Karpas-422 (cell line): ENCODE data around the gene EXPH5. TPM values are rescaled to one million over a fixed set of nuclear protein-coding genes. Genes with fewer than 3 reads are reported as not detected.
"Not testable (repeated sequence)": the region's sequence is repeated elsewhere in the genome, so short reads cannot be mapped to it uniquely, and the experiment has no call there.

ENCODE experiments used
- DNase-seq: peaks from one replicate; pipeline ENCODE4 v3.0.0-alpha.2; 2015
- H2AFZ ChIP-seq: fragments of 200-600 bp; sonication (generic); 2 replicates; pipeline ENCODE4 v1.6.1; 2014; ENCODE audit warnings: antibody characterized with exemption, low read length, mixed read lengths
- H3K27ac ChIP-seq: fragments of 200-600 bp; sonication (generic); 2 replicates; pipeline ENCODE4 v1.5.1; 2014; ENCODE audit warnings: mild to moderate bottlenecking, low read length, moderate library complexity
- H3K27me3 ChIP-seq: fragments of 200-600 bp; sonication (generic); 2 replicates; pipeline ENCODE4 v1.6.1; 2014; ENCODE audit warnings: low read length, mixed read lengths
- H3K36me3 ChIP-seq: fragments of 200-600 bp; sonication (generic); 2 replicates; pipeline ENCODE4 v1.6.1; 2014; ENCODE audit warnings: low read length, mixed read lengths; ENCODE audit not compliant: insufficient read depth
- H3K4me1 ChIP-seq: fragments of 200-600 bp; sonication (generic); 2 replicates; pipeline ENCODE4 v1.6.1; 2014; ENCODE audit warnings: mild to moderate bottlenecking, low read length, mixed read lengths
- H3K4me2 ChIP-seq: fragments of 200-600 bp; sonication (generic); 2 replicates; pipeline ENCODE4 v1.6.1; 2014; ENCODE audit warnings: low read length, low read depth, mild to moderate bottlenecking; ENCODE audit not compliant: poor library complexity, severe bottlenecking
- H3K4me3 ChIP-seq: fragments of 200-600 bp; sonication (generic); 2 replicates; pipeline ENCODE4 v1.5.1; 2014; ENCODE audit warnings: mild to moderate bottlenecking, antibody characterized with exemption, low read length, mixed read lengths
- H3K79me2 ChIP-seq: fragments of 200-600 bp; sonication (generic); 2 replicates; pipeline ENCODE4 v1.6.1; 2014; ENCODE audit warnings: mild to moderate bottlenecking, low read length, mixed read lengths
- H3K9ac ChIP-seq: fragments of 200-600 bp; sonication (generic); 2 replicates; pipeline ENCODE4 v1.6.0; 2014; ENCODE audit warnings: low read length
- H3K9me2 ChIP-seq: fragments of 200-600 bp; sonication (generic), shearing (Covaris generic); replicated peaks from 2 replicates; pipeline ENCODE4 v1.6.0; 2014; ENCODE audit warnings: mild to moderate bottlenecking, low read length, moderate library complexity; ENCODE audit not compliant: insufficient read depth
- H3K9me3 ChIP-seq: fragments of 300-700, 200-600 bp; sonication (generic); 2 replicates; pipeline ENCODE4 v1.6.1; 2014; ENCODE audit warnings: low read length, mixed read lengths
- H4K20me1 ChIP-seq: fragments of 200-600 bp; sonication (generic); 2 replicates; pipeline ENCODE4 v1.6.1; 2014; ENCODE audit warnings: mild to moderate bottlenecking, antibody characterized with exemption, low read length, low read depth; ENCODE audit not compliant: insufficient read depth
- total RNA-seq: library from RNA; depleted of rRNA; stranded (reverse); fragments of >200 nt; shearing (Covaris generic); gene quantifications from 2 replicates; pipeline ENCODE4 v1.2.3, GENCODE V29; 2014; ENCODE audit warnings: low replicate concordance; rRNA removed

EXPH5 gene, protein sequence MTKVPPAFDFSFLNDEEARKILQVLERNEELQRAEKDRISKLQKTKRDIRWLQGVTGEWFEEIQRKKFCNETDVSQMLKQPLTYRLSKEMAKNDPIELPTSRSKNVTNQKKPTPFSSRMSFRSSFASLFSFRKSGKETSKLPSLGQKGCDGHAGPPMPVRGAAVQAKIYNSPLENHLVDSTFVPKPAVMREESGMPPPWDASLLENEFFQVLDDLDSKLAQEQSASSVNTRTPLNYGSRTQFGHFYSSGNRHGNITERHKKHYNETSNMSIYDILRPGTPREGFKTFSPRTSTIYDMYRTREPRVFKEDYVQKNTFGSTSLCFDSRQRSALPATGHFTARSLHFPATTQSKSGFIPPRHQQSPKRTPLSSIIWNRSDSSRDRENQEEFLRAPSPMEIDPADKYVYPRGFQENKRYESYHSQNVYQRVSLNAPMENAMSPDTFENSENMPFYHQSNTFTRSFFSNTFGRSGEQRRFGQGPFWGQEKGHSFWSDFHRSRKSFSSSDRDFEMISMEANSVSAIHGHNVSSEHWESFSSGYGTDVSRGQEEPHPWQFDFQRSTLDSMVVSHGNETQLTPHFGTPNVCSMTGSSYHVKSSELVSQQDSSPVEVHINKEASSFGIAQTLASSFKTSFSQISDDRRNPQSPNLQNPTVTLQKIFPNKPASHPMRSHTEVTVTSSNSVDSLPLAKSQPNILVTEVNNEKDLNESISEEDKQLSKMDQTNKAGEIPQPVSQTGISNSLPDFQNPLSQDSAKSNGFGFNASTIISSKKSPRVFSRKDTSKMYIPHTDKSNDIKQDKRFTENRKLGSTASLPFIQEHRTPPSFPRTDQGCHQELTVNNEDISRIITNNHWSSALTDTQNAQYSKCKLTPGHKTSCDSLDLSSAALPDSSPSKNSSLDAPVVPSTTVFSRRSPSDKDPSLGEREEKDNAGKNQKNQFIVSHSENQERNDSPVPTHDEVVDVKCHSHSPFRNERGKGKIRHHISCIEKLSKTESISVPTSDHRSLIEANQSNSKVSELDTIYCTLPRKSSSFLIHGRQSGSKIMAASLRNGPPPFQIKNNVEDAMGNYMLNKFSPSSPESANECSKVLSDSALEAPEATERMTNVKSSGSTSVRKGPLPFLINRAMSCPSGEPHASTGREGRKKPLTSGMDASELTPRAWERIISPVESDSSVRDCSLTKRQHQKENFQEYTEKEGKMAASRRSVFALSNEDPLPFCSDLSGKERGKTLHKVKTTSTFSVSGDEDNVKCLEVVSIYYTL (N-terminal part only)
- total RNA-seq, result 0.07 TPM in 1 of 2 replicates, not detected in the other

DNA sequence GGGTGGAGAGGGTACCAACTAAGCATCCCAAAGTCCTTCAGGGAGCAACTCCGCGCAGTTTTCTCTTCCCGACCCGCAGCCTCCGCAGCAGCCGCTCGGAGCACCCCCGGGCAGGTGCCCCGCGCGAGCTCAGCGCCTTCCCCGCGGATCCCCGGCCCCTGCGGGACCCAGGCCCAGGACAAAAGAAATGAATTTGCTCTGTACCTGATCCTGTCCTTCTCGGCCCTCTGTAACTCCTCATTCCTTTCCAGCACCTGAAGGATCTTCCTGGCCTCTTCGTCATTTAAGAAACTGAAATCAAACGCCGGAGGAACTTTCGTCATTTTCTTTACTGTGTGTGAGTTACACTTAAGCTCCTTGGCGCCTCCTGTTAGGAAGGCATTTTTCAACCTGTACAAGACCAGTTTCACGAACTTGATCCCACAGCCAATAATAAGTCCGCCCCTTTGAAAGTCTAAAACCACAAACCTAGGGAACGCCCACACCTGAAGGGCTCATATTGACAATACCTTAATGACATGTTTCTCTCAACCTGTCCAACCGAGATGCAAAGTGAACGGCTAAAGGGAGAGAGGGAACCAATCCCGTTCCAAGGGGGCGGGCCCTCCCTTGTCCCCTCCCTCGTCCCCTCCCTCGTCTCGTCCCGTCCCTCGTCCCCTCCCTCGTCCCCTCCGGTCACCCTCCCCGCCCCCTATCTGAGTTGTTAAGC, at the start of gene EXPH5:
TSS of gene EXPH5 (minus strand) at position 555 of the 709 bp plus-strand sequence. CDS start at position 323, 232 bp downstream.
- no peak within 1 kb of the TSS for H3K27ac ChIP-seq
- H3K9me3 ChIP-seq, result no peaks in the 10 kb centered on the region
- H3K9ac ChIP-seq, result peak within 1 kb of the TSS; percentile 58
- H3K79me2 ChIP-seq, result no peaks in the 10 kb centered on the region
- H3K36me3 ChIP-seq, result no peaks in the 10 kb centered on the region
- H2AFZ ChIP-seq, result peak within 1 kb of the TSS; percentile 71
- H4K20me1 ChIP-seq, result no peaks in the 10 kb centered on the region
- peak within 1 kb of the TSS; percentile 73 for H3K4me3 ChIP-seq
- peaks cover 9% of the 10 kb centered on the region; the same call in 1 of the 2 replicates for H3K27me3 ChIP-seq
- DNase-seq, result peak; percentile 89
- H3K4me1 ChIP-seq, result peaks cover 16% of the 10 kb centered on the region
- H3K9me2 ChIP-seq, result no peaks in the 10 kb centered on the region
- peak within 1 kb of the TSS; percentile 85 for H3K4me2 ChIP-seq

- DNase-seq, H3K36me3 ChIP-seq, H3K4me2 ChIP-seq, H2AFZ ChIP-seq, H4K20me1 ChIP-seq, H3K27ac ChIP-seq, H3K9me3 ChIP-seq, H3K27me3 ChIP-seq, H3K9me2 ChIP-seq, H3K4me1 ChIP-seq, H3K4me3 ChIP-seq, H3K9ac ChIP-seq, H3K79me2 ChIP-seq: not testable (repeated sequence)
These were observed 48.2 kb upstream of the EXPH5 start for GRCh38 chr11:108641752-108642151.

GRCh38 chr11:108639146-108639545, 45.6 kb upstream of the EXPH5 start:
- H3K79me2 ChIP-seq, result no peaks in the 10 kb centered on the region
- no peaks in the 10 kb centered on the region for H3K4me1 ChIP-seq
- no peak overlapping the region for H3K4me2 ChIP-seq
- H4K20me1 ChIP-seq, result no peaks in the 10 kb centered on the region
- no peaks in the 10 kb centered on the region for H3K9me3 ChIP-seq
- H3K36me3 ChIP-seq, result no peaks in the 10 kb centered on the region
- H3K4me3 ChIP-seq, result no peak overlapping the region
- no peak overlapping the region for H3K27ac ChIP-seq
- H3K27me3 ChIP-seq, result no peaks in the 10 kb centered on the region
- no peak overlapping the region for H2AFZ ChIP-seq
- no peaks in the 10 kb centered on the region for H3K9me2 ChIP-seq
- no peak for DNase-seq
- H3K9ac ChIP-seq, result no peak overlapping the region

GRCh38 chr11:108636222-108636621, 42.7 kb upstream of the EXPH5 start:
- Histone ChIP-seq H4K20me1 (no peaks in the 10 kb centered on the region), H2AFZ (no peak overlapping the region)

DNA sequence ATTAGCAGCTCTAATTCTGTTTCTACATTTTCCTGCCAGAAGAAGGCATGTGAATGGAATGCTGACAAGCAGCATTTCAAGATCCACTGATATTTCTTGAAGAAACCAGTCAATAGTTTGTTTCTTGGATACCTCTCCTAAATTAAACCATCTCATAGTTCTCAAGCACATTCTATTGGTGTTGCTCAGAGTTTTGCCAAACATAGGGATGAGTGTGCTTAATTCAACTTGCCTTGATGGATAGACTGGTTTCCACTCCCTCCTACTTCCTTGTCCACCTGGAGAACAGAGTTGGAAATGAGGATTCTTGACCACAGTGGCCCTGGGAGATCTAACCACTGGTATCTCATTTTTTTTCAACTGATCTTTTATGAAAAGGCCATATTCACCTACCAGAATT, 41.5 kb upstream of the EXPH5 start:
- Histone ChIP-seq H3K4me2 (no peak overlapping the region), H3K4me1 (no peaks in the 10 kb centered on the region), H4K20me1 (no peaks in the 10 kb centered on the region), H3K27ac (no peak overlapping the region), H3K27me3 (no peaks in the 10 kb centered on the region), H3K4me3 (no peak overlapping the region), H3K36me3 (no peaks in the 10 kb centered on the region), H3K9me3 (no peaks in the 10 kb centered on the region), H2AFZ (no peak overlapping the region), H3K9me2 (no peaks in the 10 kb centered on the region), H3K9ac (no peak overlapping the region), H3K79me2 (no peaks in the 10 kb centered on the region)
- DNase-seq, result no peak

More at GRCh38 chr11:108636222-108636621, 42.7 kb upstream of the EXPH5 start:
- Histone ChIP-seq H3K9me3 (no peaks in the 10 kb centered on the region), H3K36me3 (no peaks in the 10 kb centered on the region), H3K79me2 (no peaks in the 10 kb centered on the region), H3K4me1 (no peaks in the 10 kb centered on the region), H3K9ac (no peak overlapping the region), H3K27ac (no peak overlapping the region), H3K27me3 (no peaks in the 10 kb centered on the region), H3K4me2 (no peak overlapping the region), H3K4me3 (no peak overlapping the region), H3K9me2 (no peaks in the 10 kb centered on the region)
- no peak for DNase-seq

DNA sequence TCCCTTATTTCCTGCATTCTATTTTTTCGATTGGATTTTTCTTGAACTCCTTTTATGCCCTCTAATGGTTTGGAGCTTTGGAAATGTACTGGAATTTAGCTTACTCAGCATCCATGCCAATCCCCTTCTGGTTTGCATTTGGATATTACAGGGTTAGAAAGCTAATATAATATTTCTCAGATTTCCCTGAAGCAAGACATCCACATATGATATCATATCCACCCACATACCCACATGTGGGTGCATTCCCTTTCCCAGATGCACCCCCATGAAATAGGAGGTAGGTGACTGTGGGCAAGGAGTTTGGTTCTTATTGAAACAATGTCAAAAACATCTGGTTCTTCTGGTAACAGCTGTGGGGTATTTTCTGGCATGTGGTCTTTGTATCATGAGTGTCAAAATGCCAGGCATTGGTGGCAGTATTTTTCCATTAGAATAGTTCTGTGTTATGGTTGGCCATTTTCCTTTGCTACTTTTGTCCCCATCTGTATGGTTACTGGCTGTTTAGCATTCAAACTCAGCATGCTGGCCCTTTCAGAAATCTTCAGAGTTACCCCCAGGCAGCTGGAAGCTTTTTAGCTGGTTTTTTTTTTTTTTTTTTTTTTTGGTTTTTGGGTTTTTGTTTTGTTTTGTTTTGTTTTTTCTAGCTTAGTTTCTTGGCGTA, 38.6 kb upstream of the EXPH5 start:
- Histone ChIP-seq H3K9me3 (no peaks in the 10 kb centered on the region), H2AFZ (no peak overlapping the region), H3K4me3 (no peak overlapping the region), H3K27ac (no peak overlapping the region), H3K27me3 (no peaks in the 10 kb centered on the region), H3K9ac (no peak overlapping the region), H3K9me2 (no peaks in the 10 kb centered on the region), H3K4me1 (no peaks in the 10 kb centered on the region), H3K4me2 (no peak overlapping the region), H4K20me1 (no peaks in the 10 kb centered on the region), H3K36me3 (no peaks in the 10 kb centered on the region), H3K79me2 (no peaks in the 10 kb centered on the region)
- no peak for DNase-seq

DNA sequence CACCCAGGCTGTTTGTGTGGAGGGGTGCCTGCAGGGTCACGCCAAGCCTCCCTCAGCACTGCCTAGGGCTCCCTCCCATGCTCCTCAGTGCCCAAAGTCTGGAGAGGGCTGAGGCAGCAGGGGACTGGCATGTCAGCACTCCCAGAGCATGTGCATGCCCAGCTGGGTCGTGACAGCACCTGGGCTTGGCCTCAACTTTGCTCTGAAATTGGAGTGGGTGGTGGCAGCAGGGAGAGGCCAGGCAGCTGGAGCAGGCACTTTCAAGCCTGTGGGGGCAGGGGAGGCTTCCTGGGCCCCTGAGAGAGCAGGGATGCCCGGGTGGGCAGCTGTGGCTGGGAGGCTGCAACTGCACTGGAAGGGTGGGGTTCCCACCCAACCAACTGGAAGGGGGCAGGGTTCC, 35.7 kb upstream of the EXPH5 start:
- H3K9ac ChIP-seq, result no peak overlapping the region
- no peaks in the 10 kb centered on the region for H3K79me2 ChIP-seq
- no peaks in the 10 kb centered on the region for H4K20me1 ChIP-seq
- no peaks in the 10 kb centered on the region for H3K4me1 ChIP-seq
- no peaks in the 10 kb centered on the region for H3K9me2 ChIP-seq
- no peaks in the 10 kb centered on the region for H3K27me3 ChIP-seq
- no peak overlapping the region for H3K27ac ChIP-seq
- no peak for DNase-seq
- no peaks in the 10 kb centered on the region for H3K36me3 ChIP-seq
- no peak overlapping the region for H3K4me2 ChIP-seq
- H3K4me3 ChIP-seq, result no peak overlapping the region
- no peaks in the 10 kb centered on the region for H3K9me3 ChIP-seq
- no peak overlapping the region for H2AFZ ChIP-seq
